Stimulated activated CD4-positive, alpha-beta T cell treated with anti-CD3 and anti-CD28 coated beads, Interleukin-1b, Interleukin-23, amount 100 ng/mL, for 48 hours (primary cell): Measurements from ENCODE around the gene NUP107.

ENCODE experiments used
- DNase-seq: peaks from one replicate; pipeline ENCODE4 v3.0.0-alpha.2; 2020

NUP107 gene

DNA sequence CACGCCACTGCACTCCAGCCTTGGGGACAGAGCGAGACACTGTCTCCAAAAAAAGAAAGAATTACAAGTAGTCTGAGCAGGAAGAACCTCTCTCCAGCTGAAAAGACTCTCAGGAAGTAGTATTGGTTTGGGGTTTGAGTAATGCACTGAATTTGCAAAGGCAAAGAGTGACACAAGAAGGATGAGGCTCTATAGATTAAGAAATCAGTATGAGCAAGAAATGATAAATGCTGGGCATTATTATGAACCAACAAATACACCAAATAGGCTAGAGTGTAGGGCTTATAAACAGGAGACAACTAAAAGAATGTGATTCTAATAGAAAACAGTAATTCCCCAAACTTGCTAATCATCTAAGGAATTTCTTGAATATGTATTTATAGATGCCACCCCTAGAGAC is 56.6 kb downstream of the NUP107 start:
- DNase-seq = no peak

GRCh38 chr12:68745376-68745903 is 58.7 kb downstream of the NUP107 start:
- DNase-seq = no peak

- DNase-seq = peak; percentile 93
These were observed 59.3 kb downstream of the NUP107 start, which contains the start of gene SLC35E3 for GRCh38 chr12:68745904-68746571. TSS of gene SLC35E3 (plus strand) at chr12:68746176. CDS start at chr12:68746378, 202 bp downstream.

DNA sequence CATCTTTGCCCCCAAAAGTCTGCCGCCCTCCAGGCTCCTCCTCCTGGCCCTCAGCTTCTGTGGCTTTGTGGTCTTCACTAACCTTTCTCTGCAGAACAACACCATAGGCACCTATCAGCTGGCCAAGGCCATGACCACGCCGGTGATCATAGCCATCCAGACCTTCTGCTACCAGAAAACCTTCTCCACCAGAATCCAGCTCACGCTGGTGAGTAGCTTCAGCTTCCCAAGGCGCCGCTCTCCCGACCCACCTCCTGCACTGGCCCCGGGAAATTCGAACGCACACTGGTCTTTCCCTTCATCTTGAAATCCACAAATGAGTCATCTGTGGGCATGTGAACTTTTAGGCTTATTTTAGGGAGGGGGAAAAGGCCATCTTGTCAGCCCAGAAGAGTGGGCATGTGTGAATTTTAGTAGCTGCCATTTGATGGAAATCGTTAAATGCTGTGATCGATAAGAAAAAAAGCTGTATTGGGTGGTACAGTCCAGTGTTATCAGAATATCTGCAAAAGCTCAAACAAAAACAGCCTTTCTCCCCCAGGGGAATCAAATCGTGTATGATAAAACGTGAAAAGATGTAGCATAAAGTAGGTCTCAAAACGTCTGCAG is 59.9 kb downstream of the NUP107 start:
- DNase-seq = peak; percentile 16

DNA sequence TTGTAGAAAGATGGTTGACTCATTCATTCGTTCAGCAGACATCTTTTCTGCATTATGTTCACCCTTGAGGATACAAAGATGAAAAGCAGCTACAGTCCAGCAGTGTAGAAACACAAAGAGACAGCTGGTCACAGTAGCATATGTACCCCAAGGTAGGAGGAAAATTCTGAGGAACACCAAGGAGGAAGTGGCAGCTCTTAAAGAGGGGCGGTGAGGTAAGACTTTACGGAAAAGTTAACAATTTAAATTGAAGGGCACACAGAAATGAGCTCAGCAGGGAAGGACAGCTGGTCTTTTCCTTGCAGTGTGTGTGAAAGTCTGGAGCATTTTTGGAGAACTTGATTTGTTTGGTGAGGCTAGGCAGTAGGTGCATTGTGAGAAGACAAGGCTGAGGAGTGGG is 62.7 kb downstream of the NUP107 start:
- no peak for DNase-seq

DNA sequence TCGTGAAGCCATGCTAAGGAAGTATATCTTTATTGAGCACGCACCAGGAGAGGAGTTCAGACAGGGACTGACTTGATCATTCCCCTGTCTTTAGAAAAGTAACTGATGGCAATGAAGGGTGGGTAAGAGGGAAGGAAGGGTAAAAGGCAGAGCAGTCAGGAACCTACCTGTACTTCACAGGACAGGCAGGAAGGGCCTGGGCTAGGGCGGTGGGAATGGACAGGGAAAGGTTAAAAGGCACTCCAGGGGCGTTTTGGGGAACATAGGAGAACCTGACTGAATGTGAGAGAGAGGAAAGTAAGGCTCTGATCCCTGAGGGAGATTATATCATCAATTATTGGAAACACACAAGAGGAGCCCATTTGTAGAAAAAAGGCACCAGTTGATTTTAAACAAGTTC is 63.1 kb downstream of the NUP107 start:
- no peak for DNase-seq

- no peak for DNase-seq
These were observed 63.7 kb downstream of the NUP107 start for GRCh38 chr12:68750506-68750905.

DNA sequence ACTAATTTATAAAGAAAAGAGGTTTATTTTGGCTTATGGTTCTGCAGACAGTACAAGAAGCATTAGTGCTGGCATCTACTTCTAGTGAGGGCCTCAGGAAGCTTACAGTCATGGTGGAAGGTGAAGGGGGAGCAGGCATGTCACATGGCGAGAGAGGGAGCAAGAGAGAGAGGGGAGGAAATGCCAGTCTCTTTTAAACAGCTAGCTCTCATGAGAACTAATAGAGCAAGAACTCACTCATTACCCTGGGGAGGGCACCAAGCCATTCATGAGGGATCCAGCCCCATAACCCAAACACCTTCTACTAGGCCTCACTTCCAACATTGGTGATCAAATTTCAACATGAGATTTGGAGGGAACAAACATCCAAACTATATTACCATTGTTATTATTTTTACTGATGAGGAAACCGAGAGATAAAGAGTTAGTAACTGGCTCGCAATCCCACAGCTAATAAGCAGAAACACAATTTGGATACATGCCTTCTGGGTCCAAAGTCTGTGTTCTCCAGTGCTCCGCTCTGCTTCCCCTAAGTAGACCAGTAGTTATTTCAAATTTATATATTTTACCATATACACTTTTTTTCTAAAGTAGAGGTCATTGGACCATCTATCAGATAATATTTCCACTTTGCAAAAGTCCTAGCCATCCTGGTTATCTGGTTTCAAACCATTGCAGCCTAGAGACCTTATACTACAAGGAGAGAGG is 68.9 kb downstream of the NUP107 start:
- no peak for DNase-seq

- DNase-seq = no peak
These were observed 73.1 kb downstream of the NUP107 start for GRCh38 chr12:68759852-68760251.

- no peak for DNase-seq
These were observed 74.1 kb downstream of the NUP107 start for GRCh38 chr12:68760806-68761441.

GRCh38 chr12:68761442-68761812 is 74.6 kb downstream of the NUP107 start:
- DNase-seq = no peak

DNA sequence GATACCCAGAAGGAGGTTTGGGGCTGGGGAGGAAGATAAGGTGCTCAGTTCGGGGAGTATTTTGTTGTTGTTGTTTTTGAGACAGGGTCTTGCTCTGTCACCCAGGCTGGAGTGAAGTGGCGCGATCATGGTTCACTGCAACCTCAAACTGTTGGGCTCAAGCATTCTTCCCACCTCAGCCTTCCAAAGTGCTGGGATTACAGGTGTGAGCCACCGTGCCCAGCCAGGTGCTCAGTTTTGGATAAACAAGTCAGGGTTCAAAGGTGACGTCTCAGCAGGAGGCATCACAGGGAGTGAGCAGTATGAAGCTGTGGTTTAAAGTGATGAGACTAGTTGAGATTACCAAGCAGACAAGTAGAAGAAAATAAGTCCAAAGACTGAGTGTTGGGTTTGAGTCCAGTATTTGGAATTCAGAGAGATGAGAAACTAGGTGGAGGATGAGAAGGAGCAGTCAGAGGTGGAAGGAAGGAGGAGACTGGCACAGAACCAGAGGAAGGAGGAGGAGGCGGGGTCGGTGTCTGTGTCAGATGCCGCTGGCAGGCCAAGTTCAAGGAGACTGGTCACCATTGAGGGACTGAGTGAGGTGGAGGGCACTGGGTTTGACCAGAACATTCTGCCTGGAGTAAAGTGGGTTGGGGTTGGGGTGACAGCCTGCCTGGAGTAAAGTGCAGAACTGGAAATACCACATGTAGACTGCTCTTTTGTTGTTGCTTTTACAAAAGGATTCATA is 75.3 kb downstream of the NUP107 start:
- DNase-seq = no peak

GRCh38 chr12:68762691-68763090 is 75.9 kb downstream of the NUP107 start:
- DNase-seq = no peak

GRCh38 chr12:68765696-68766095 is 78.9 kb downstream of the NUP107 start:
- no peak for DNase-seq

GRCh38 chr12:68766646-68767045 is 79.9 kb downstream of the NUP107 start:
- no peak for DNase-seq

DNA sequence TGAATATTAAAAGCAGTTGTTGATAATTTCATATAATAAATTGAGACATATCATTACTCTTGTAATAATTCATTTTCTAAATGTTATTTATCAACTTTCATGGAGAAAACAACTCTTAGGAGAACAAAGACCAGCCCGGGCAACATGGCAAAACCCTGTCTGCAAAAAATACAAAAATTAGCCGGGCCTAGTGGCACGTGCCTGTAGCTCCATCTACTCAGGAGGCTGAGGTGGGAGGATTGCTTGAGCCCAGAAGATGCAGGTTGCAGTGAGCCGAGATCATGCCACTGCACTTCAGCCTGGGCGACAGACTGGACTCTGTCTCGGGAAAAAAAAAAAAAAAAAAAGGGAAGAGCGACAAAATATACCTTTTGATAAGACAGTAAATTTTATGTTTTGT is 80.4 kb downstream of the NUP107 start:
- no peak for DNase-seq

- DNase-seq = no peak
These were observed 81.7 kb downstream of the NUP107 start for GRCh38 chr12:68768431-68768939.

- DNase-seq = no peak
These were observed 83.2 kb downstream of the NUP107 start for GRCh38 chr12:68769941-68770340.

GRCh38 chr12:68771223-68771925 is 84.6 kb downstream of the NUP107 start:
- no peak for DNase-seq

DNA sequence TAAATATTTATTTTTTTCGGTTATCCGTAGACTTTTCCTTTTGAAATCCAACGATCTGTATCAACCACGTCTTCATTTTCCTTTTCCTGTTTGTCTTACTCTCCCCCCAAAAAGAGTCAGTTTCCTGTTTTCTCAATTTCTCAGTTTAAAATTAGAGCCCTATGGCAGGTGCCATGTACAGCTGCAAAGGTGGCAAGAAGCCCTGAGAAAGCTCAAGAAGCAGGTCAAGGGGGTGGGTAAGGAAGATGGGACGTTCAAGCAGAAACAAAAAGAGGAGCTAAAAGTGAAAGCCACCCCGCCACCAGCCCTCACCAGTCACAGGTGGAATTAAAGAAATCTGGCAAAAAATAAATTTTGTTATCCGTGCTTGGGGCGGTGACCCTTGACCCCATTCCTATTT is 85.9 kb downstream of the NUP107 start:
- no peak for DNase-seq

DNA sequence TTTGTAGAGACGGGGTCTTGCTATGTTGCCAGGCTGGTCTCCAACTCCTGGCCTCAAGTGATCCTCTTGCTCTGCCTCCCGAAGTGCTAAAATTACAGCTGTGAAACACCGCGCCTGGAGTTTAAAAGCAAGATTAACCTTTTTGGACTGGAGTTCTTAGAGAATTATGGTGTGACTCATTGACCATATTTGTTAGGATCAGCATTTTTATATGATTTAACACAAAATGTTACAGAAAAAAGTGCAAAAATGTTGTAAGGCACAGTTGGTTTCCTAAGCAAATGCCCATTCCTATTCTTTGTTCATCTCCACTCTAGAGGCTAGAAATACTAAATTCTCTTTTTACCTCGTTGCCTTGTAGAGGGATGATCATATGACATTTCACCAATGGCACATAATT is 86.8 kb downstream of the NUP107 start:
- DNase-seq = no peak

DNA sequence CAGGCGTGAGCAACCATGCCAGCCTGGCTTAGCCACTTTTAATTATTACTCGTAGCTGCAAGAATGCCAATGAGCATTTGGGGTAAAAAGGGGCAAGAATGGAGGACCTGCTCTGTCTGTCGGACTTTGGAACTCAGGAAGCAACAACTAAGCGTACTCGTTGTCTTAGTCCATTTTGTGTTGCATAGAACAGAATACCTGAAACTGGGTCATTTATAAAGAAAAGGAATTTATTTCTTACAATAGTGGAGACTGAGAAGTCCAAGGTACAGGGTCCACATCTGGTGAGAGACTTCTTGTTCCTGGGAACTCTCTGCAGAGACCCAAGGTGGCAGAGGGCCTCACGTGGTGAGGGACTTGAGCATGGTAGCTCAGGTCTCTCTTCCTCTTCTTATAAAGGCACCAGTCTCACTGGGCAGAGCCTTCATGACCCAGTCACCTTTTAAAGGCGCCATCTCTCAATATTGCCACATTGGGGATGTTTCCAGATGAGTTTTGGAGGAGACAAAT is 88.4 kb downstream of the NUP107 start:
- DNase-seq = no peak
